ENCODE results near the gene GPR68.

- no peak for TF ChIP-seq EZH2 (IDR thresholded peaks at IDR 0.05; ENCODE audit: borderline replicate concordance)
- no peak for TF ChIP-seq CTCF (IDR thresholded peaks at IDR 0.05; ENCODE audit: poor library complexity)
Observed at GRCh38 chr14:91207008-91207407, 37.5 kb downstream of the GPR68 start.
